HepG2 (cell line): Measurements from ENCODE around the gene LYPD6B. TPM values are rescaled to one million over a fixed set of nuclear protein-coding genes. Genes with fewer than 3 reads are reported as not detected.

ENCODE experiments used
- ATAC-seq: fragments of 200-7000 bp; cut with Tn5 transposase; 3 replicates; pipeline ENCODE4 v1.9.1; 2020; ENCODE audit warnings: mild to moderate bottlenecking, moderate library complexity
- BruUV-seq: library from RNA; stranded (reverse); fragments of 400-500 nt; replicated peaks from 2 replicates; lab custom pipeline; 2021; lab: Mats Ljungman, UMichigan
- CTCF ChIA-PET: fragments of 300-600 bp; formaldehyde crosslinking; extraction: SDS; loops from one replicate; lab custom pipeline; 2021; ENCODE audit warnings: low total read pairs, inconsistent platforms, low intra/inter-chr PET ratio; lab: Yijun Ruan, JAX
- POLR2A ChIA-PET: fragments of 350-600 bp; sonication (Branson Sonifier 250); formaldehyde crosslinking; loops from one replicate; lab custom pipeline; 2020; ENCODE audit warnings: antibody characterized with exemption, inconsistent platforms; lab: Yijun Ruan, JAX
- DNase-seq: peaks from one replicate; pipeline ENCODE4 v3.0.0-alpha.2; 2015; ENCODE audit warnings: low spot score
- FAIRE-seq: peaks from 3 replicates; lab custom pipeline; 2011; peaks lifted over from hg19 to GRCh38; lab: Jason Lieb, UNC
- H2AFZ ChIP-seq: one replicate; pipeline ENCODE4 v1.6.1; 2011; ENCODE audit warnings: low read length, inconsistent platforms
- H3K27ac ChIP-seq: fragments of 300-600 bp; 3 replicates; pipeline ENCODE4 v1.8.0; 2011; ENCODE audit warnings: mixed run types, mild to moderate bottlenecking, mixed read lengths, low read length, inconsistent platforms; ENCODE audit not compliant: insufficient read depth; ENCODE audit errors: extremely low read length
- H3K27me3 ChIP-seq, 2 experiments: fragments of 200-600 bp in 1 of 2; 2 replicates in 1 of 2; 3 replicates in 1 of 2; pipeline versions ENCODE4 v1.6.0 to v1.8.0; 2011; ENCODE audit warnings: low read length in 2 of 2, mild to moderate bottlenecking in 2 of 2, moderate library complexity in 2 of 2, inconsistent platforms in 1 of 2; ENCODE audit not compliant: insufficient read depth in 2 of 2, control insufficient read depth in 1 of 2
- H3K36me3 ChIP-seq, 2 experiments: fragments of 200-600 bp in 1 of 2; replicated peaks in 1 of 2; 2 replicates in 1 of 2; 3 replicates in 1 of 2; pipeline versions ENCODE4 v1.5.1 to v1.8.0; 2011; ENCODE audit warnings: low read length in 2 of 2, inconsistent platforms in 1 of 2; ENCODE audit not compliant: insufficient read depth in 2 of 2, control insufficient read depth in 1 of 2
- H3K4me1 ChIP-seq: 2 replicates; pipeline ENCODE4 v1.5.1; 2012; ENCODE audit warnings: low read length, inconsistent platforms; ENCODE audit not compliant: insufficient read depth
- H3K4me2 ChIP-seq: 2 replicates; pipeline ENCODE4 v1.6.0; 2011; ENCODE audit warnings: low read depth, low read length, inconsistent platforms
- H3K4me3 ChIP-seq, 3 experiments: fragments of 200-600 bp in 1 of 3; sonication (generic), shearing (Covaris generic) in 1 of 3; replicated peaks in 1 of 3; 2 replicates each; pipeline ENCODE4 v1.5.1; 2011 to 2016; ENCODE audit warnings: low read length in 3 of 3, inconsistent platforms in 2 of 3, low read depth in 2 of 3, mild to moderate bottlenecking in 2 of 3, control low read depth in 1 of 3, mixed read lengths in 1 of 3; ENCODE audit not compliant: insufficient read depth in 1 of 3
- H3K79me2 ChIP-seq: one replicate; pipeline ENCODE4 v1.6.1; 2011; ENCODE audit warnings: low read length, inconsistent platforms; ENCODE audit not compliant: insufficient read depth
- H3K9ac ChIP-seq: 2 replicates; pipeline ENCODE4 v1.6.0; 2011; ENCODE audit warnings: mild to moderate bottlenecking, low read depth, low read length, inconsistent platforms; ENCODE audit not compliant: insufficient read depth
- H3K9me3 ChIP-seq: 2 replicates; pipeline ENCODE4 v1.5.1; 2012; ENCODE audit warnings: mild to moderate bottlenecking, low read length
- H4K20me1 ChIP-seq: 2 replicates; pipeline ENCODE4 v1.6.0; 2011; ENCODE audit warnings: inconsistent platforms, mild to moderate bottlenecking, low read length, moderate library complexity; ENCODE audit not compliant: insufficient read depth
- ETS1 ChIP-seq: sonication (generic); formaldehyde crosslinking; IDR thresholded peaks from 2 replicates; pipeline ENCODE4 v1.4.0; 2020; ENCODE audit warnings: missing genetic modification reagents
- GTF2F1 ChIP-seq: fragments of 150-350 bp; IDR thresholded peaks from 2 replicates; pipeline ENCODE4 v1.6.1; 2014; ENCODE audit warnings: low read length
- PAX8 ChIP-seq: sonication (generic); formaldehyde crosslinking; IDR thresholded peaks from 2 replicates; pipeline ENCODE4 v1.8.0; 2022; ENCODE audit warnings: mild to moderate bottlenecking, missing genetic modification reagents, borderline replicate concordance
- PCBP1 ChIP-seq: fragments of 200-400 bp; formaldehyde crosslinking; IDR thresholded peaks from 2 replicates; pipeline ENCODE4 v1.6.1; 2017; ENCODE audit warnings: mild to moderate bottlenecking, low read depth, low read length, borderline replicate concordance
- PPARG ChIP-seq: conservative IDR thresholded peaks from 2 replicates; pipeline ENCODE4 v1.6.1; 2016; ENCODE audit warnings: missing biosample characterization, missing genetic modification reagents
- SETDB1 ChIP-seq: sonication (generic); formaldehyde crosslinking; IDR thresholded peaks from 2 replicates; pipeline ENCODE4 v1.5.1; 2020; ENCODE audit warnings: missing genetic modification reagents, mild to moderate bottlenecking, borderline replicate concordance
- SKIL ChIP-seq: sonication (generic); formaldehyde crosslinking; IDR thresholded peaks from 2 replicates; pipeline ENCODE4 v1.8.0; 2022; ENCODE audit warnings: missing genetic modification reagents, mild to moderate bottlenecking, moderate library complexity, borderline replicate concordance
- ZNF207 ChIP-seq: fragments of 450-650 bp; IDR thresholded peaks from 2 replicates; pipeline ENCODE4 v1.6.1; 2016; ENCODE audit warnings: antibody characterized with exemption, borderline replicate concordance
- ZNF567 ChIP-seq: sonication (generic); formaldehyde crosslinking; IDR thresholded peaks from 2 replicates; pipeline ENCODE4 v1.8.1; 2023; ENCODE audit warnings: mild to moderate bottlenecking, missing genetic modification reagents, borderline replicate concordance
- WGBS: methylation state at CpG from one replicate; pipeline ENCODE4 v1.1.6; 2017; ENCODE audit warnings: low lambda C conversion rate; 5-methylcytosine and 5-hydroxymethylcytosine counted together
- in situ Hi-C: cut with HindIII; loops from 2 replicates; pipeline ENCODE4 v1.10.0; 2017; ENCODE audit warnings: low pct_unique_long_range_greater_than_20kb; ENCODE audit not compliant: extremely low pct_ligation_motif_present
- intact Hi-C: fragments of 100-400 bp; cut with micrococcal nuclease; formaldehyde crosslinking; loops from one replicate; pipeline ENCODE4 v1.10.0; 2022; ENCODE audit not compliant: unreplicated experiment
- polyA plus RNA-seq, 8 experiments: library from polyadenylated mRNA; depleted of rRNA in 3 of 8; stranded (reverse) in 7 of 8; unstranded in 1 of 8; fragments of >200 nt; fragmentation: Illumina TruSeq in 4 of 8; extraction: Trizol in 4 of 8; gene quantifications; 2 replicates each; pipeline versions ENCODE4 v1.2.1 to v1.2.3, GENCODE V29; 2011 to 2016; ENCODE audit warnings: low read depth in 4 of 8, missing spikeins in 1 of 8, mixed read lengths in 1 of 8; ENCODE audit not compliant: insufficient read depth in 1 of 8
- total RNA-seq, 5 experiments: library from RNA; depleted of rRNA; stranded (reverse); fragments of >200 nt; fragmentation: Illumina TruSeq; extraction: Trizol; gene quantifications; 2 replicates each; pipeline ENCODE4 v1.2.3, GENCODE V29; 2016; ENCODE audit warnings: low read depth in 1 of 5
- TF ChIP-seq, protein P1 (sequence below): sonication (generic); formaldehyde crosslinking; IDR thresholded peaks from 2 replicates; pipeline ENCODE4 v1.8.0; 2022; ENCODE audit warnings: mild to moderate bottlenecking, missing genetic modification reagents, moderate library complexity
- TF ChIP-seq, protein P2 (sequence below): IDR thresholded peaks from 2 replicates; pipeline ENCODE4 v1.6.1; 2016; ENCODE audit warnings: missing compliant biosample characterization, missing genetic modification reagents, borderline replicate concordance

LYPD6B gene
- total and polyA plus RNA-seq, 2 of the 13 experiments (the other 11 are each of a cell fraction or from before 2014, with no cell fraction given): not detected

- intact Hi-C loops (no loop called here), in situ Hi-C loops (no loop called here)
- no TSS peak for BruUV-seq
- Histone ChIP-seq H3K4me3 (no peak overlapping the region), H3K79me2 (no peaks in the 10 kb centered on the region), H4K20me1 (no peaks in the 10 kb centered on the region), H2AFZ (no peak overlapping the region), H3K4me2 (no peak overlapping the region), H3K27ac (no peak overlapping the region), H3K36me3 (no peaks in the 10 kb centered on the region), H3K27me3 (peaks cover 0 to 10% of the 10 kb centered on the region in 2 experiments; a peak in 2 of 5 replicates), H3K9me3 (no peaks in the 10 kb centered on the region)
- POLR2A ChIA-PET: no interaction called here
- WGBS: 4% methylated on average over 9 of the region's 9 CpGs
- CTCF ChIA-PET: no interaction called here
- no peak for FAIRE-seq
- no peak for TF ChIP-seq GTF2F1
- TF ChIP-seq, all 625 proteins: peak for 0
- Histone ChIP-seq H3K4me1 (no peaks in the 10 kb centered on the region), H3K9ac (no peak overlapping the region)
- no peak for DNase-seq
- no peak; the same call in 2 of the 3 replicates for ATAC-seq
Measured at GRCh38 chr2:149070681-149071320, 32.3 kb downstream of the LYPD6B start.

GRCh38 chr2:149075105-149075504, 36.6 kb downstream of the LYPD6B start:
- Histone ChIP-seq H3K9me3 (no peaks in the 10 kb centered on the region), H3K36me3 (no peaks in the 10 kb centered on the region), H3K4me2 (no peak overlapping the region), H3K9ac (no peak overlapping the region), H3K4me1 (no peaks in the 10 kb centered on the region), H3K4me3 (no peak overlapping the region)
- ATAC-seq (no peak), DNase-seq (no peak)
- 18% methylated on average over 2 of the region's 2 CpGs for WGBS
- CTCF ChIA-PET: no interaction called here
- POLR2A ChIA-PET: no interaction called here
- TF ChIP-seq PCBP1 (no peak), ZNF207 (no peak), PPARG (CRISPR knock-in tag) (no peak), ETS1 (CRISPR knock-in tag) (no peak), SKIL (CRISPR knock-in tag) (no peak), PAX8 (no peak), ZNF567 (no peak), SETDB1 (no peak)
- TF ChIP-seq, protein P1, sequence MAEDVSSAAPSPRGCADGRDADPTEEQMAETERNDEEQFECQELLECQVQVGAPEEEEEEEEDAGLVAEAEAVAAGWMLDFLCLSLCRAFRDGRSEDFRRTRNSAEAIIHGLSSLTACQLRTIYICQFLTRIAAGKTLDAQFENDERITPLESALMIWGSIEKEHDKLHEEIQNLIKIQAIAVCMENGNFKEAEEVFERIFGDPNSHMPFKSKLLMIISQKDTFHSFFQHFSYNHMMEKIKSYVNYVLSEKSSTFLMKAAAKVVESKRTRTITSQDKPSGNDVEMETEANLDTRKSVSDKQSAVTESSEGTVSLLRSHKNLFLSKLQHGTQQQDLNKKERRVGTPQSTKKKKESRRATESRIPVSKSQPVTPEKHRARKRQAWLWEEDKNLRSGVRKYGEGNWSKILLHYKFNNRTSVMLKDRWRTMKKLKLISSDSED: no peak
- TF ChIP-seq, protein P2, sequence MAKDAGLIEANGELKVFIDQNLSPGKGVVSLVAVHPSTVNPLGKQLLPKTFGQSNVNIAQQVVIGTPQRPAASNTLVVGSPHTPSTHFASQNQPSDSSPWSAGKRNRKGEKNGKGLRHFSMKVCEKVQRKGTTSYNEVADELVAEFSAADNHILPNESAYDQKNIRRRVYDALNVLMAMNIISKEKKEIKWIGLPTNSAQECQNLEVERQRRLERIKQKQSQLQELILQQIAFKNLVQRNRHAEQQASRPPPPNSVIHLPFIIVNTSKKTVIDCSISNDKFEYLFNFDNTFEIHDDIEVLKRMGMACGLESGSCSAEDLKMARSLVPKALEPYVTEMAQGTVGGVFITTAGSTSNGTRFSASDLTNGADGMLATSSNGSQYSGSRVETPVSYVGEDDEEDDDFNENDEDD (CRISPR knock-in tag): no peak
- TF ChIP-seq, all 625 proteins: peak for 0
- Histone ChIP-seq H4K20me1 (no peaks in the 10 kb centered on the region), H3K27me3 (peaks cover 0 to 17% of the 10 kb centered on the region in 2 experiments; a peak in 2 of 5 replicates), H3K27ac (no peak overlapping the region), H3K79me2 (no peaks in the 10 kb centered on the region), H2AFZ (no peak overlapping the region)
- BruUV-seq: no TSS peak
- intact Hi-C loops (no loop called here), in situ Hi-C loops (no loop called here)
- FAIRE-seq: no peak
